ENCODE results near the gene NRP1. TPM values are rescaled to one million over a fixed set of nuclear protein-coding genes. Genes with fewer than 3 reads are reported as not detected.

The NRP1 gene
- total RNA-seq, 4 donors from 2014 or later, result 3.1 to 27.7 (median 12.0) TPM

- Histone ChIP-seq H3K9me3 (no peaks in the 10 kb centered on the region), H3K4me1 (peaks cover 0 to 13% (median 0%) of the 10 kb centered on the region in 3 donors), H3K4me3 (no peak overlapping the region), H3K36me3 (peaks cover 0 to under 1% (median 0%) of the 10 kb centered on the region in 3 donors), H3K27ac (no peak overlapping the region), H3K27me3 (no peaks in the 10 kb centered on the region)
- WGBS, 2 donors, result 86 to 95% methylated on average over 2 of the region's 2 CpGs
- TF ChIP-seq, protein P1, sequence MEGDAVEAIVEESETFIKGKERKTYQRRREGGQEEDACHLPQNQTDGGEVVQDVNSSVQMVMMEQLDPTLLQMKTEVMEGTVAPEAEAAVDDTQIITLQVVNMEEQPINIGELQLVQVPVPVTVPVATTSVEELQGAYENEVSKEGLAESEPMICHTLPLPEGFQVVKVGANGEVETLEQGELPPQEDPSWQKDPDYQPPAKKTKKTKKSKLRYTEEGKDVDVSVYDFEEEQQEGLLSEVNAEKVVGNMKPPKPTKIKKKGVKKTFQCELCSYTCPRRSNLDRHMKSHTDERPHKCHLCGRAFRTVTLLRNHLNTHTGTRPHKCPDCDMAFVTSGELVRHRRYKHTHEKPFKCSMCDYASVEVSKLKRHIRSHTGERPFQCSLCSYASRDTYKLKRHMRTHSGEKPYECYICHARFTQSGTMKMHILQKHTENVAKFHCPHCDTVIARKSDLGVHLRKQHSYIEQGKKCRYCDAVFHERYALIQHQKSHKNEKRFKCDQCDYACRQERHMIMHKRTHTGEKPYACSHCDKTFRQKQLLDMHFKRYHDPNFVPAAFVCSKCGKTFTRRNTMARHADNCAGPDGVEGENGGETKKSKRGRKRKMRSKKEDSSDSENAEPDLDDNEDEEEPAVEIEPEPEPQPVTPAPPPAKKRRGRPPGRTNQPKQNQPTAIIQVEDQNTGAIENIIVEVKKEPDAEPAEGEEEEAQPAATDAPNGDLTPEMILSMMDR (IDR thresholded peaks at IDR 0.05), result no peak
- TF ChIP-seq POLR2A (IDR thresholded peaks at IDR 0.05), result no peak
- DNase-seq, result no peak
- intact Hi-C loops (cut with DNase I), result no loop called here
Observed at GRCh38 chr10:33240258-33240657, 94.2 kb downstream of the NRP1 start.

- TF ChIP-seq, protein P1 (IDR thresholded peaks at IDR 0.05), result no peak
- no peak for TF ChIP-seq POLR2A (IDR thresholded peaks at IDR 0.05)
- H3K36me3 ChIP-seq, result no peaks in the 10 kb centered on the region
- no peak overlapping the region for H3K27ac ChIP-seq
- H3K27me3 ChIP-seq, result no peaks in the 10 kb centered on the region
- WGBS, 2 donors, result 92 to 93% methylated on average over 2 of the region's 2 CpGs
- peaks cover 0 to 22% (median 2%) of the 10 kb centered on the region in 3 donors for H3K4me1 ChIP-seq
- no peak overlapping the region for H3K4me3 ChIP-seq
- no peak for DNase-seq
- H3K9me3 ChIP-seq, result no peaks in the 10 kb centered on the region
- intact Hi-C loops (cut with DNase I), result no loop called here
Observed at GRCh38 chr10:33239257-33239656, 95.2 kb downstream of the NRP1 start.

DNA sequence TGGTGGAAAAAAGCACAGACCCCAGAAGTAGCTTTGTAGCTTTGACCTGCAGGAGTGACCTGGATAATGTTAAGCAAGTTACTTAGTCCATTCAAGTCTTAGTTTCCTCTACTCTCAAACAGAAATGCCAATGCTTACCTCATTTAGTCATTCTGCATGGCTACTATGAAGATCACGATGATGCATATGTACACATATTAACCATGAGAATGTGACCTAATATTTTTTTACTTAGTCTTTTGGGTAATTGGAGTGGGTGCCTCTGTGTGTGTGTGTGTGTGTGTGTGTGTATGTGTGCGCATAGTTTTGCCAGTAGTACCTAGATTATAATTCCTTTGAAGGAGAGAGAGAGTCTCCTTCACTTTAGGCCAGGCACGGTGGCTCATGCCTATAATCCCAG lies 95.8 kb downstream of the NRP1 start:
- Histone ChIP-seq H3K27ac (no peak overlapping the region), H3K4me1 (peaks cover 0 to 22% (median 2%) of the 10 kb centered on the region in 3 donors)
- WGBS, 2 donors, result 89 to 98% methylated on average over 3 of the region's 3 CpGs

DNA sequence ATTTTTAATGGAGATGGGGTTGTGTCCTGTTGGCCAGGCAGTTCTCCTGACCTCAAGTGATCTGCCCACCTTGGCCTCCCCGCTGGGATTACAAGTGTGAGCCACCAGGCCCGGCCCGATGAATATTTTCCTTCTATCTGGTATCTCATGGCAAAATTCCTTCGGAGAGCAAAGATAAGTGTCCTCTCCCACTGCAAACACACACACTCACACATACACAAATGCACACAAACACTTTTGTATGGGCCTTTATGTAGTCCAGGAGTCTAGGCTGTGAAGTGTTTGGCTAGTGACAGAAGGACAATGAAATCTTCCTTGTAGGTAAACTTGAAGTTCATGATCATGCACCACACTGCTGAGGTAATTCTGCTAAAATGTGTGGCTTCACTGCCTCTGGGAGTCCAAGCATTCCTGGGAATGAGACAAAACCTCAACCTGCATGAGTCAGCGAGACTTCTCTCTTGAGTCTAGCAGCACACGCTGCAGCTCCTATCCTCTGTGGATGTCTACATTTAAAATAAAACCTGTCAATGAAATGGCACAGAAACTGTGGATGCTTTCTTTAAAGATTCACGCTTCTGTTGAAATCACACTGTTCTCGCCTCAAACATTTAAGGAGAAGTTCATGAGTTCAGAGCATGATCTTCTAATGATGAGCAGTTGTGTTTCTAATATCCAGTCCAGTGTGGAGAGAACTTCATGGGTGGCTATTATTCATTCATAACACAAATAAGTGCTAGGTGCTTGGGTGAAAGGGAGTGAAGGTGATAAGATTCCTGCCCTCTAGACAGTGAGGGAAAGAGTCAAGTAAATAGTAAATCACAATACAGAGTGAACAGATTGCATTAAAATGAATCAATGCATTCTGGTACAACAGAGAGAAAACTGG lies 96.5 kb downstream of the NRP1 start:
- 83 to 88% methylated on average over 7 to 8 of the region's 8 CpGs for WGBS, 2 donors
- H3K27ac ChIP-seq, result no peak overlapping the region

More for the DNA sequence above, 95.8 kb downstream of the NRP1 start:
- no peaks in the 10 kb centered on the region for H3K9me3 ChIP-seq
- intact Hi-C loops (cut with DNase I), result no loop called here
- no peaks in the 10 kb centered on the region for H3K27me3 ChIP-seq
- no peak for DNase-seq
- H3K36me3 ChIP-seq, result no peaks in the 10 kb centered on the region
- TF ChIP-seq, protein P1 (IDR thresholded peaks at IDR 0.05), result no peak
- no peak for TF ChIP-seq POLR2A (IDR thresholded peaks at IDR 0.05)
- H3K4me3 ChIP-seq, result no peak overlapping the region

DNA sequence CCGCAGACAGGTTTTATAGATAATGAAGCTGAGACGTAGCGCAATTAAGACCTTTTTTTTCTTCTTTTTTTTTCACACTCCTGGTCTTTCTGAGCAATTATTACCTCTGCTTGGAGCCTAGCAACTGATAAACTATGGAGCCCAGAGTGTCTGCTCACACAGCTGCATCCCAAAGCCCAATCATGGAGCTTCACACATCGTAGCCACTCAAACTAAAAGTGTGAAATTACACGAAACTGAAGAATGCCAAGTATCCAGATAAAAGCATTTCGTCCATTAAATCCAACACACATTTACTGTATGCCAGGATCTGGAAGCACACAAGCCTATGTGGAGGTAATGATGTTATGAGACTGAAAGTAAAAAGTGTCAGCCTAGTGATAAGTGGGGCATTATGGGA lies 97.6 kb downstream of the NRP1 start:
- H3K27ac ChIP-seq, result no peak overlapping the region
- 82 to 88% methylated on average over 6 of the region's 6 CpGs for WGBS, 2 donors
- no peak for TF ChIP-seq POLR2A (IDR thresholded peaks at IDR 0.05)
- TF ChIP-seq, protein P1 (IDR thresholded peaks at IDR 0.05), result no peak
- H3K27me3 ChIP-seq, result no peaks in the 10 kb centered on the region
- intact Hi-C loops (cut with DNase I), result no loop called here
- DNase-seq, result no peak
- no peak overlapping the region for H3K4me3 ChIP-seq
- no peaks in the 10 kb centered on the region for H3K9me3 ChIP-seq
- H3K4me1 ChIP-seq, result peaks cover 0 to 22% (median 2%) of the 10 kb centered on the region in 3 donors
- H3K36me3 ChIP-seq, result no peaks in the 10 kb centered on the region

More for the DNA sequence above, 96.5 kb downstream of the NRP1 start:
- Histone ChIP-seq H3K36me3 (no peaks in the 10 kb centered on the region), H3K27me3 (no peaks in the 10 kb centered on the region), H3K4me3 (no peak overlapping the region), H3K4me1 (peaks cover 0 to 22% (median 2%) of the 10 kb centered on the region in 3 donors), H3K9me3 (no peaks in the 10 kb centered on the region)
- TF ChIP-seq POLR2A (IDR thresholded peaks at IDR 0.05), result no peak
- TF ChIP-seq, protein P1 (IDR thresholded peaks at IDR 0.05), result no peak
- DNase-seq, result no peak
- intact Hi-C loops (cut with DNase I), result no loop called here
